Mucosa of rectum (tissue), 2 donors: Measurements from ENCODE around the gene C3orf49.

Experiments used
- H3K27ac ChIP-seq, 2 donors: one replicate each; pipeline ENCODE4 v1.7.0; 2013; ENCODE audit warnings: inconsistent platforms in 2 of 2, low read depth in 2 of 2, low read length in 2 of 2
- H3K27me3 ChIP-seq, 2 donors: one replicate each; pipeline ENCODE4 v1.7.0; 2013; ENCODE audit warnings: low read length in 2 of 2; ENCODE audit not compliant: control insufficient read depth in 2 of 2, insufficient read depth in 2 of 2
- H3K36me3 ChIP-seq, 2 donors: one replicate each; pipeline ENCODE4 v1.7.0; 2013; ENCODE audit warnings: low read length in 2 of 2; ENCODE audit not compliant: control insufficient read depth in 2 of 2, insufficient read depth in 2 of 2
- H3K4me1 ChIP-seq, 2 donors: one replicate each; pipeline ENCODE4 v1.7.0; 2013; ENCODE audit warnings: low read length in 2 of 2, mild to moderate bottlenecking in 1 of 2; ENCODE audit not compliant: control insufficient read depth in 2 of 2, insufficient read depth in 2 of 2
- H3K4me3 ChIP-seq, 2 donors: one replicate each; pipeline ENCODE4 v1.7.0; 2013; ENCODE audit warnings: low read length in 2 of 2
- H3K9ac ChIP-seq, 2 donors: one replicate each; pipeline ENCODE4 v1.7.0; 2013; ENCODE audit warnings: low read length in 2 of 2, low read depth in 1 of 2, mild to moderate bottlenecking in 1 of 2
- H3K9me3 ChIP-seq, 2 donors: one replicate each; pipeline ENCODE4 v1.7.0; 2013; ENCODE audit warnings: low read length in 2 of 2; ENCODE audit not compliant: control insufficient read depth in 2 of 2
- donor health status: healthy.
- donor health status: Normal muscosa, but diverticular disease.

Gene C3orf49

GRCh38 chr3:63877737-63878393 lies 58.8 kb downstream of the C3orf49 start:
- Histone ChIP-seq H3K9me3 (no peaks in the 10 kb centered on the region), H3K4me1 (peaks cover 0 to 18% of the 10 kb centered on the region in 2 donors), H3K4me3 (no peak overlapping the region), H3K36me3 (no peaks in the 10 kb centered on the region), H3K9ac (no peak overlapping the region), H3K27ac (no peak overlapping the region), H3K27me3 (no peaks in the 10 kb centered on the region)

DNA sequence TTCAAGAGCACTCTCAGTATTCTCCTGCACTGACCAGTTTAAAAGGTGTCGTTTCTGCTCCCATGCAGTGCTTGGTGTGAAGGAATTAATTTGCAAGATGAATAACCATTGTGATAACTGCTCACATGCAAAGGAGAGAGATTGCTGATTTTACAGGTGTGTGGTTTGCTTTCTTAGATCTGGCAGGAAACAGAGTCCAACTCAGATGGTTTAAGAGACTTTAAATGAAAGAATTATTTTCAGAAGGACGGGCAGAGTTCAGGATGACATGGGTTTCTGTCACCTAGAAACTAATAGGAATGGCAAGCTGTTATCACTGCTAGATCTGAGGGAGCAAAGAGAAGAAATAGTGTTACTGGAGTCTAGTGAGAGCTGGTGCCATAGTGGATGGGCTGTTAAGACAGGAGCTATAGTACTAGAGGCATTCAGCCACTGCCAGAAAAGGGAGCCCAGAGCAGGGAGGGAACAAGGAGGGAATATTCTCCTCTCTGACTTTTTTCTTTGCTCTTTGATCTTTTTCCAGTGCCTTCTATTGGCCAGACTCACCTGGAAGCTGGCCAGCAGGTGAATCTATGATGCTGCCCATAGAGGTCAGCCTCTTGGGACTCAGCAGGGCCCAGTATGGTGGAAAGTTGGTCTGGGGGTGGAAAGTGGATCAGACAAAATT lies 59.4 kb downstream of the C3orf49 start:
- Histone ChIP-seq H3K9me3 (no peaks in the 10 kb centered on the region), H3K9ac (no peak overlapping the region), H3K4me3 (no peak overlapping the region), H3K27me3 (no peaks in the 10 kb centered on the region), H3K36me3 (no peaks in the 10 kb centered on the region), H3K4me1 (peaks cover 0 to 18% of the 10 kb centered on the region in 2 donors), H3K27ac (no peak overlapping the region)

GRCh38 chr3:63880653-63881052 lies 61.6 kb downstream of the C3orf49 start:
- no peak overlapping the region for H3K27ac ChIP-seq
- H3K9ac ChIP-seq, result no peak overlapping the region
- H3K4me1 ChIP-seq, result peaks cover 0 to 16% of the 10 kb centered on the region in 2 donors
- H3K9me3 ChIP-seq, result no peaks in the 10 kb centered on the region
- H3K27me3 ChIP-seq, result no peaks in the 10 kb centered on the region
- no peaks in the 10 kb centered on the region for H3K36me3 ChIP-seq
- no peak overlapping the region for H3K4me3 ChIP-seq

GRCh38 chr3:63886858-63887257 lies 67.8 kb downstream of the C3orf49 start:
- no peak overlapping the region for H3K27ac ChIP-seq
- no peaks in the 10 kb centered on the region for H3K9me3 ChIP-seq
- no peaks in the 10 kb centered on the region for H3K4me1 ChIP-seq
- H3K27me3 ChIP-seq, result no peaks in the 10 kb centered on the region
- H3K4me3 ChIP-seq, result no peak overlapping the region
- no peak overlapping the region for H3K9ac ChIP-seq
- H3K36me3 ChIP-seq, result no peaks in the 10 kb centered on the region

- Histone ChIP-seq H3K27me3 (no peaks in the 10 kb centered on the region), H3K9me3 (no peaks in the 10 kb centered on the region), H3K4me3 (no peak overlapping the region), H3K9ac (no peak overlapping the region), H3K27ac (no peak overlapping the region), H3K4me1 (no peaks in the 10 kb centered on the region), H3K36me3 (no peaks in the 10 kb centered on the region)
These were observed 72.4 kb downstream of the C3orf49 start for GRCh38 chr3:63891518-63891917.

DNA sequence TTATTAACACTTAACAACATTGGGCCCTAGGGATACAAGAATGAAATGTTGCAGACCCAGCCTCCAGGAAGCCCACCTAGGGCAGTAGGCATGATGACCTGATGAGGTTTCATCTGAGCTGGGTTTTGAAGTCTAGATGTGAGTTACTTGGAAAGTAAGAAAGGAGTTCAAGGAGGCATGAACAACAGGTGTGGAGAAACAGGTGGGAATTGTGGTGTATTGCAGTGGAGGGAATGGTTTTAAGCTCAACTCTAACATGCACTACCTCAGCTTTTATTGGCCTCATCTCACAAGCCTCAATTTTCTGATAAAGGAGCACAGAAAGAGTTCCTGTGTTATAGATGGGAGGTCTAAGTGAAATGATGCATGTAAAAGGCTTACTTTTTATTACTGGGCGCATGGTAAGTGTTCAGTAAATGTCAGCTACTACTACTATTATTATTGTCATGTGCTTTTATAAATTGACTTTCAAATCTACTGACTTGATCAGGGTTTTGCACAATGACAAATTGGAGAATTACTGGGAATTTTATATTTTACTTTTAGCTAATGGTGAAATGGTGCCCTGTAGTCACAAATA lies 73.8 kb downstream of the C3orf49 start:
- Histone ChIP-seq H3K36me3 (no peaks in the 10 kb centered on the region), H3K27me3 (no peaks in the 10 kb centered on the region), H3K27ac (no peak overlapping the region), H3K9ac (no peak overlapping the region), H3K4me1 (no peaks in the 10 kb centered on the region), H3K4me3 (no peak overlapping the region), H3K9me3 (no peaks in the 10 kb centered on the region)

DNA sequence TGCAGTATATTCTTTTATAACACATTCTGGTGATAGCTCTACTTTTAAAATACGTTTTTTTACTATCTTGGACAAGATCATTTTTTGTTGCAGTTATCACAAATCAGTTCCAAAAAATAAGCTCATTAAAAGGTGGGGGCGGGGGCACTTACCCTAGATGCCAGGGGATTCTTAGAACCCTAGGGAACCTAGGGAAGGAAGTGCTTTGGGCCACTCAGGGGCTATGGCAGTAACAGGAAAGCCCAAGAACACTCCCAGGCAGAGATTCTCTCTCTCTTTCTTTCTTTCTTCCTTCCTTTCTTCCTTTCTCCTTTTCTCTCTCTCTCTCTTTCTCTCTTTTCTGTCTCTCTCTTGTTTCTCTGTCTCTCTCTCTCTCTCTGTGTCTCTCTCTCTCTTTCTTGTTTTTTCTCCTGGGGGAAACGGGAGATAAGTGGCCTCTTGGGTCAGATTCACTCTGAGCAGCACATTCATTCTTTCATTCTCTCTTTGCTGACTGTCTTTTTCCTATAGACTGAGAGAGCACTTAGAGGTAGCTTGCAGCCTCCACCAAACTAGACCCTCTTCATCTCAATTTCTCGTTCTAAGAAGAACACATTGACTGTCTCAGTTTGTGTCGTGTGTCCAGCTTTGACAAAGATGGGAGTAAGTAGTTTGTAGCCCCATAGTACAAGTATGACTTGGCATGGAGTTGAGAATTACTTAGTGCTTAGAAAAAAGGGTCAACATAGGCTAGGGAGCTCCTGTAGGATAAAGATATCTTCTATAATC lies 76.5 kb downstream of the C3orf49 start:
- Histone ChIP-seq H3K36me3 (peaks cover 8 to 10% of the 10 kb centered on the region in 2 donors), H3K27ac (no peak overlapping the region), H3K27me3 (no peaks in the 10 kb centered on the region), H3K9me3 (no peaks in the 10 kb centered on the region), H3K4me1 (peaks cover 0 to 3% of the 10 kb centered on the region in 2 donors), H3K4me3 (no peak overlapping the region), H3K9ac (no peak overlapping the region)

DNA sequence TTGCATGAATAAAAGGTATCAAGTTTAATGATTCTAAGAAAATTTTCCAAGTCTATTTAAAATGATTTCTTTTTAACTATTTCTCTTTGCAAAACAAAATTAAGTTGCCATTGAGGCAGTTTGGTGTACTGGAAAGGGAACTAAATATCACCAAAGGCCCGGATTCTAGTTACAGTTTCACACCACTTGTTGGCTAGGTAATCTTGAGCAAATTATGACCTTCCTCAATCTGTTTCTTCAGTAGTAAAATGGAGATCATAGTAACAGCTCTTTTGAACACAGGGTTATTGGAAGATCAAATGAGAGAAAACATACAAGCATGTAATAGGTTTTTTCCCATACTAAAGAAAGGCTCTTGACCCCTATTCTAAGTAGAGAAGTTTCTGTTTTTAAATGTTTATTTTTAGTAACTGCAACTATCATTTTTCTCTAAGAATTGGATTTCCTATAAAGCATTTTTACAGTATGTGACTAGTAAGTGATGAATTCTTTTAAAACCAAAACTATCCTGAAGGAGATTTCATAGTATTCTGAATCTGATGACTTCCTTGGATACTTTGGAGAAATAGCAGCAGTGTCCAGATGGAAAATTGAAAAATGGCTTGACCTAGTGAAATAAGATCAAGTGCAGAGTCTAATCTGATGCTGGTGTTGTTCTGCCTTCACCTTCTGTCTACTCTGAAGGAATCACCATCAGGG lies 77.4 kb downstream of the C3orf49 start:
- Histone ChIP-seq H3K9me3 (no peaks in the 10 kb centered on the region), H3K27ac (no peak overlapping the region), H3K36me3 (peaks cover 8 to 10% of the 10 kb centered on the region in 2 donors), H3K4me1 (peaks cover 0 to 3% of the 10 kb centered on the region in 2 donors), H3K9ac (no peak overlapping the region), H3K4me3 (no peak overlapping the region), H3K27me3 (no peaks in the 10 kb centered on the region)
